Activated CD4-positive, CD25-positive, alpha-beta regulatory T cell treated with anti-CD3 and anti-CD28 coated beads, Interleukin-2, amount 50 U/mL, for 72 hours (primary cell): ENCODE measurements around the gene WAC.
"Not testable (repeated sequence)": the region's sequence is repeated elsewhere in the genome, so short reads cannot be mapped to it uniquely, and the experiment has no call there.

Experiments used
- DNase-seq: peaks from one replicate; pipeline ENCODE4 v3.0.0; 2021

Gene WAC

GRCh38 chr10:28532337-28533185 lies at the start of gene WAC:
TSS of gene WAC (plus strand) at chr10:28533118. CDS start at chr10:28533580, 462 bp downstream.
- peak; percentile 99 for DNase-seq

DNA sequence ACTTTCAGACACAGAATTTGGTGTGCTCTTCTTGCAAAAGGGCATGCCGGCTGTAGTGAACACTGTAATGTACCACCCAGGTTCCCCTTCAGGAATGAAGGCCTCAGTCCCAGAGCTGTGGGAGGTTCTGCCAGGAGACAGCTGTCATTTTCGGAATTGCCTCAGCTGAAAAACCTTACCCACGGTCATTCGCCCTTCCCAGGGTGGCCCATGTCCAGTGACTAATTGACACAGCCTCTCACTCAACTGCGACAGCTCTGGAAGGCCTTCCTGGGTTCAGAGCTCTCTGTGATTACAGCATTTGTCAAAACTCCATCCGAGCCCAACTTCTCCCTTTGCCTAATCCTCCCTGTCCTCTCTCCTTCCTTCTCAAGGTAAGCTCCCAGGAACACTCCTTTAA lies 43.7 kb upstream of the WAC start:
- DNase-seq = no peak

GRCh38 chr10:28490256-28490865 lies 42.6 kb upstream of the WAC start:
- DNase-seq = not testable (repeated sequence)

DNA sequence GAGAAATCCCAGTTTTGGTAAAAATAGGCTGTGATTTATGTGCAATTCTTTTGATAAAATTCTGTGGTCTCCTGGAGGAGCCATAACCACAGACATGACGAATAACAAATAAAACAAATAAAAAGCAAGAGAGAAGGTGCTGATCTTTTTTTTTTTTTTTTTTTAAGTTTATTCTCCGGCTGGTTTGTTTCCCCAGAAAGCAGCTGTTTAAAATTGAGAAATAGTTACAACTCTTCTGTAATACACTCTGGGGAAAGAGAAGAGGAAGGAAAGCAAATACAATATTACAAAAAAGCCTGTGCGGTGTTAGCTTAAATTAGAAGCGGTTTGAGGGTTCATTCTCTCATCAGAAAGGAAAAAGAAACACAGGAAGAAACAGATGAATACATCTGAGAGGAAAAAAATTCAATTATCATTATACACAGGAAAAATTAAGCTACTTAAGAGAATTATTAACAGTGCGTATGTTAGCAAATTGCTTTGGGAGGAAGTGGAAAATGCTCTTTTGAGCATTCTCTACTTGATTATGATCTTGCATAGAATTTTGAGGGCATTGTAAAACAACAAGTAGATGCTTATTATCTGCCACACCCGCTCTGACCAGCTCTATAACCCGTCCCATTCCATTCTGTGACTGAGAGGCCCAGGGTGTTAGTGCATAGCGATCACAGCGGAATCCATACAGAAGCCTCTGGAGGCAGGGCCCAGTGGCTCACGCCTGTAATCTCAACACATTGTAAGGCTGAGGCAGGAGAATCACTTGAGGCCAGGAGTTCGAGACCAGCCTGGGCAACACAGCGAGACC lies 40.6 kb upstream of the WAC start:
- DNase-seq = no peak

DNA sequence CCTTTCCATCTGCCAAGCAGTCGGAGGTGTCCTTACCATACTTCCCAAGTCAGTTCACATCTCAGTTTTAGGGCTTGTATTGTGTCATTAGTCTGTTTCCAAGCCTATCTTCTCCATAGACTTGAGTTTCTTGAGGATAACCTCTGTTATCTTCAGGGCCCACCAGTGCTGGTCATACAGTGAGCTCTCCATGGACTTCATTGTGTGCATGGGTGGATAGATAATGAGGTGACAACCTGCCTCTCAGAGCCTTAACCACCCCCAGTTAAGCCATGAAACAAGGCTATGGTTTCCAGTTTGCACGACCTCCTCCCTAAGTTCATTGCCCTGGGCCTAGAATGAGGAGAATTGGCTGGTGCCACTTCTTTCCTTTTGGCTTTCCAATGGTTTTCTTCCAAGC lies 38.5 kb upstream of the WAC start:
- no peak for DNase-seq

DNA sequence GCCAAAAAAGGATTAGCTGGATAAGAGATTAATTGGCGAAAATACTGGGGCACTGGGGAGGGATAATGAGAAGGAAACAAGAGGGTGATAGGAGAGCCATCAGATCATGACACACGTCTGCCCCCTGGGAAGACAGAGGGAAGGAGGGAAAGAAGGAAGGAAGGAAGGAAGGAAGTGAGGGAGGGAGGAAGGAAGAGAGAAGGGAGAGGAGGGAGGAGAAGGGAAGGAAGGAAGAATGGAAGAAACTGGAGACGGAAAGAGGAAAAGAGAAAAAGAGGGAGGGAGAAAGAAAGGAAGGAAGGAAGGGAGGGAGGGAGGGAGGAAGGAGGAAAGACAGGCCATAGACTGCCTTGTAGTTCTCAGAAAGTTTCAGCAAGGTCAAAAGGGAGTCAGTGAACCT lies 37.8 kb upstream of the WAC start:
- DNase-seq = no peak

DNA sequence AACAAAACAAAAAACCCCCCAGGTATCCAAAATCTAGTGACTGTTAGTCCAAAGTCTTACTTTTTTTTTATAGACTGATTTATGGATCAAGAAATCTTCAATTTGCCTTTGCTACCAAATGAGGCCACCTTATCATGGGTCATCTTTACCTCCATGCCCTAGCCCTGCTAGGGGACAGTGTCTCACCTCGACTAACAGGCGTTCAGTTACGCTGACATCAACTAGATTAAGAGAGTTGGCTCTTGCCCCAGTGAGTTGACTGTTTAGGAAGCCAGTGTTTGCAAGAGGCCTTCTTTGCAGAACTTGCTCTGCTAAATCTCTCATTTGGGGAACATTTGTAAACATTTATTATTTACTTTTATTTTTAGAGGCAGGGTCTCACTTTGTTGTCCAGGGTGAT lies 36.9 kb upstream of the WAC start:
- no peak for DNase-seq

DNA sequence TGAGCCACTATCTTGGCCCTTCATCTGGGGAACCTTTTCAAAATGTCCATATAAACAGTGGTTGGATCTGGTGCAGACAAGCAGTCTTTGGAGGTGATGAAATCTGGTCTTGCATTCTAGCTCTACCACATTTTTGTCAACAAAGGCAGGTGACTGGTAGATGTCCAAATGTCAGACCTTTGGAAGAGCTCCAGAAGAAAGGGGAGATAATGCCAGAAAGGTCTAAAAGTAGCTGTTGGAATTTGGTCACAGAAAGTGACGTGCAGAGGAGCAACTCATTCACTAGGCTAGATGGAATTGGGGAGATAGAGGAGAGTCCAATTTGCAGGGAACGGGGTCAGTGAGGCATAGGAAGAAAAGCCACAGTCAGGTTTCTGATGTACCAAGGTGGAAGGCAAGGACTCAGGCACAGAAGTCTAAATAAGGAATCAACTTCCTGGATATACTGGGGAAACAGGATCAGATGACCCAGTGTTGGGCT lies 36.4 kb upstream of the WAC start:
- no peak for DNase-seq

GRCh38 chr10:28497313-28498126 lies 35.4 kb upstream of the WAC start:
- DNase-seq = no peak

DNA sequence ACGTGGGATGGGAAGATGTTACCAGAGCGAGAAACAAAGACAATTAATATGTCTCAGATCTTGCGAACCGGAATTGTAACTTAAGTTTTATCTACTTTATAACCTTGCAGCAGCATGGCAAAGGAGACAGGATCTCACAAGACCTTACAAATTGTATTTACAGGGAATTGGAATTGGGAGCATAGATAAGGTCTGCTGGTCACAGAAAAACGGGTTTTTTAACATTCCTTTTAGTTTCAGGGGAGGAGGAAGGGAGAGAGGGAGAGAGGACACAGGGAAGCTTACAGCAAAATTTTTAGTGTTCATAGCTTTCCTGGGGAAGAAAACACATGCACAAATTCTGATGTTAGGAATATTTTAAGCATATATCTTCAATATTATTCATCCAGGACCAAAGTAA lies 32.7 kb upstream of the WAC start:
- not testable (repeated sequence) for DNase-seq

DNA sequence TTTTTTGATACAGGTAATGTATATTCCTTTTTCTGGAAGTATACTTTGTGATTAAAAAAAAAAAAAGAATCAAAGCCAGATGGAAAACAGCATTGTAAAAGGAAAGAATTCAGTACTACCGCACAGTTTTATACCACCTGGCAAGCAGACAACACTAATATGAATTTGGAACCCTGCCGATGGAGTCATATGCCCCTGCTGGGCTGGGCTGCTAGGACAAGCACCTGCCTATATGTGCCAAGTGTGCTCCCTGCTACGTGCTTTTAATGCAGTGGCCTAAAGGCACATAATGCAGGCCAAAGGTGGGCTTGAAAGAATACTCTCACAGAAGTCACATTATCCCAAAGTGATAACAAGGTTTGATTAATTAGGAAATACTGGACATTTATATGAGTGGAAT lies 29.8 kb upstream of the WAC start:
- no peak for DNase-seq

DNA sequence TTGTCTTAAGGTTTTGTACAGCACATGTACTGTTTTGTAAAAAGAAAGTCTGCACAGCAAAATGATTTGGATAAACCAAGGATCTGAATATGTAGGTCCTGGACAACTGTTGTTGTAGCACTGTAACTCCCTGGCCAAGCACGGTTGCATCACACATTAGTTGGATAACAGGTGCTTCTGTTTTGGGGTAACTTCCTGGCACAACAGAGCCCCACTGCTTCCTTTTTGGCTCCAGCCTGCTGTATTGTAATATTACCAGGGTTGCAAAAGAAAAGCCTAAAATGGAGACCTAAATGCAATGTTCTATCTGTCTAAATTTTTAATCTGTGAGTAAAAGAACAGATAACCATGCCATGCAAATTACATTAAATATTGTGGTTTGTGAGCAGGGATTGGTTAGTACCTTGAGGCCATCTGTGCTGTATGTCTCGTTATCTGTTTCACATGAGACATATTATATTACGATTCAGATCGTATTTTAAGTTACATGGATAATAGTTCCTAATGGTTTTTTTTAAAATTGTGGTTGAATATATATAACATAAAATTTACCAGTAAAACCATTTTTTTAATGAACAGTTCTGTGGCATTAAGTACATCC lies 27.5 kb upstream of the WAC start:
- no peak for DNase-seq

DNA sequence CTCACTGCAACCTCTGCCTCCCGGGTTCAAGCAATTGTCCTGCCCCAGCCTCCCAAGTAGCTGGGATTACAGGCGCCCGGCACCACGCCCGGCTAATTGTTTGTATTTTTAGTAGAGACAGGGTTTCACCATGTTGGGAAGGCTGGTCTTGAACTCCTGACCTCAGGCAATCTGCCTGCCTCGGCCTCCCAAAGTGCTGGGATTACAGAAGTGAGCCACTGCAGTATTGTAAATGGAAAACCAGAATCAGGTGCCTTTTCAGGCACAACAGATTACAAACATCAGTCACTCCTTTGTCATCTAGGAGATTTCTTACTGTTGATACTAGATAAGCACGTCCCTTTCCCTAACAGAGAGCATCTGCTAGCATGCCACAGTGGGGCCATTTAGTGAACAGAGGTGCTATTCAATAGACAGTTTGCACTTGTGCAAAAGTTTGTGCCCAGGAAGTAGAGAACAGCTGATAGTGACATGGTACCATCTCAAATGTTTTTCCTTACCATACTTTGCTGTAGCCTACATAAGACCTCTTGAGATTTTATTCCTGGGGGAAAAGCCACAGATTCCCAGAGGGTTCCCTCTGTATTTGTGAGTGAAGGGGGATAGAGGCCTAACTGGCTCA lies 24.5 kb upstream of the WAC start:
- no peak for DNase-seq

DNA sequence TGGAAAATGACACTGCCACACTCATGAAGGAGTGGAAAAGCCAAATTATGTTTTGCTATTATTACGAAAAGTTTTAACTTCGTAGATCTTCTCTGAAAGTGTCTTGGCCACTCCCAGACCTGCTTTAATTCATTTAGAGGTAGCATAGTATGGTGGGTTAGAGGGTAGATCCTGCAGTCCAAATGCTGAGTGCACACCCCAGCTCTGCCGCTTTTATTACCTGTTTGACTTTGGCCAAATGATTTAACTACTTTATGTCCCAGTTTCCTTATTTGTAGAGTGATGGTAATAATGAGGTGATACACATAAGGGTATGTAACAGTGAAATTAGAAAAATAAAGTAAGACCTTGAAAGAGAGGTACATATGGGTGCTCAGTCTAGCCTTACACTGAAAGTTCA lies 23.6 kb upstream of the WAC start:
- DNase-seq = no peak

- DNase-seq = no peak
These were observed 18.3 kb upstream of the WAC start for GRCh38 chr10:28514648-28515047.

DNA sequence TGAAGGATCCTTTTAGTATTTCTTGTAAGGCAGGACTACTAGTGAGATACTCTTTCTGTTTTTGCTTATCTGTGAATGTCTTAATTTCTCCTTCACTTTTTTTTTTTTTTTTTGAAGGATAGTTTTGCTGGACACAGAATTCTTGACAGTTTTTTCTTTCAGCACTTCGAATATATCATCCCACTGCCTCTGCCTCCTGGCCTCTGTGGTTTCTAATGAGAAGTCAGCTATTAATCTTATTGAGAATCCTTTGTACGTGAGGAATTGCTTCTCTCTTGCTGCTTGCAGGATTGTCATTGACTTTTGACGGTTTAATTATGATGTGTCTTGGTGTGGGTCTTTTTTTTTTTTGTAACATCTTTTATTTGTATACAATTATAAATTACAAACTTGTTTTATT lies 12.6 kb upstream of the WAC start:
- DNase-seq = no peak

GRCh38 chr10:28520828-28521227 lies 12.1 kb upstream of the WAC start:
- DNase-seq = not testable (repeated sequence)

DNA sequence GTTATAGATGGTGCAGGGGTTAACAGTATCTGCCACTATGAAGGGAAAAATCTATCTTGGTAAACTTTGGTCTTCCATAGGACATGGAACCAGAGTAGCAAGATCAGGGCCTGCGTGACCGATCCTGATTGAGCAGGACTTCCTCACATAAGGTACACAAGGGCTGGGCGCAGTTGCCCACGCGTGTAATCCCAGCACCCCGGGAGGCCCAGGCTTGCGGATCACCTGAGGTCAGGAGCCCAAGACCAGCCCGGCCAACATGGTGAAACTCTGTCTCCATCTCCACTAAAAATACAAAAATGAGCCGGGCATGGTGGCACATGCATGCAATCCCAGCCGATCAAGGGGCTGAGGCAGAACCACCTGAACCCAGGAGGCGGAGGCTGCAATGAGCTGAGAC lies 11.0 kb upstream of the WAC start:
- DNase-seq = not testable (repeated sequence)

DNA sequence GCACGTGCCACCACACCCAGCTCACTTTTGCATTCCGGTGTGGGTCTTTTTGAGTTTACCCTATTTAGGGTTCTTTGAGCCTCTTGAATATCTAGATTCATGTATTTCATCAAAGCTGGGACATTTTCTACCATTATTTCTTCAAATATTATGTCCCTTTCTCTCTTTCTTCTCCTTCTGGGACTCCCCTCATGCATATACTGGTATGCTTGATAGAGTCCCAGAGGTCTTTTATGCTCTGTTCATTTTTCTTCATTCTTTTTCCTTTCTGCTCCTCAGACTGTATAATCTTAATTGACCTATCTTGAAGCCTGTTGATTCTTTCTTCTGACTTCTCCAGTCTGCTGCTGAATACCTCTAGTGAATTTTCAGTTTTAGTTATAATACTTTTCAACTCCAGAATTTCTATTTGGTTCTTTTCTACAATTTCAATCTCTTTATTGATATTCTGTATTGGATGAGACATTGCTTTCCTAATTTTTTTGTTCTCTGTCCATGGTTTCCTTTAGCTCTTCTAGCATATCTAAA lies 9.1 kb upstream of the WAC start:
- no peak for DNase-seq

- DNase-seq = no peak
These were observed 2.2 kb upstream of the WAC start for GRCh38 chr10:28530751-28531150.

GRCh38 chr10:28533186-28533564 lies 257 bp downstream of the WAC start:
- no peak for DNase-seq
